HG03439 (cell line): Measurements from ENCODE around the gene L1TD1.
"Not testable (repeated sequence)": the region's sequence is repeated elsewhere in the genome, so short reads cannot be mapped to it uniquely, and the experiment has no call there.

Experiments used
- ATAC-seq: cut with Tn5 transposase; IDR thresholded peaks from one replicate; pipeline ENCODE4 v1.9.1; 2021; ENCODE audit warnings: mild to moderate bottlenecking, moderate library complexity; ENCODE audit not compliant: unreplicated experiment

The L1TD1 gene

GRCh38 chr1:62196086-62196690 is 1.5 kb downstream of the L1TD1 start:
- ATAC-seq, result no peak

GRCh38 chr1:62198069-62198780 is 3.6 kb downstream of the L1TD1 start:
- no peak for ATAC-seq

GRCh38 chr1:62198781-62199125 is 4.1 kb downstream of the L1TD1 start:
- no peak for ATAC-seq

- no peak for ATAC-seq
Measured at GRCh38 chr1:62207187-62207586, 12.5 kb downstream of the L1TD1 start.

- ATAC-seq, result no peak
Measured at GRCh38 chr1:62208087-62208486, 13.4 kb downstream of the L1TD1 start.

GRCh38 chr1:62208970-62209369 is 14.3 kb downstream of the L1TD1 start:
- no peak for ATAC-seq

- ATAC-seq, result no peak
Measured at GRCh38 chr1:62209931-62210595, 15.4 kb downstream of the L1TD1 start.

GRCh38 chr1:62210960-62211359 is 16.3 kb downstream of the L1TD1 start:
- ATAC-seq, result no peak

GRCh38 chr1:62212411-62212810 is 17.8 kb downstream of the L1TD1 start:
- no peak for ATAC-seq

GRCh38 chr1:62213075-62213914 is 18.6 kb downstream of the L1TD1 start:
- ATAC-seq, result no peak

GRCh38 chr1:62218604-62219003 is 24.0 kb downstream of the L1TD1 start:
- ATAC-seq, result no peak

- not testable (repeated sequence) for ATAC-seq
Measured at GRCh38 chr1:62220456-62220855, 25.8 kb downstream of the L1TD1 start.

- ATAC-seq, result no peak
Measured at GRCh38 chr1:62221171-62221570, 26.5 kb downstream of the L1TD1 start.

- no peak for ATAC-seq
Measured at GRCh38 chr1:62222321-62222720, 27.7 kb downstream of the L1TD1 start.

GRCh38 chr1:62224182-62224581 is 29.5 kb downstream of the L1TD1 start:
- ATAC-seq, result no peak

- no peak for ATAC-seq
Measured at GRCh38 chr1:62227496-62227895, 32.8 kb downstream of the L1TD1 start.

GRCh38 chr1:62228136-62228882 is 33.7 kb downstream of the L1TD1 start:
- ATAC-seq, result no peak

GRCh38 chr1:62228883-62229187 is 34.2 kb downstream of the L1TD1 start:
- ATAC-seq, result no peak

GRCh38 chr1:62229468-62229867 is 34.8 kb downstream of the L1TD1 start:
- no peak for ATAC-seq

GRCh38 chr1:62229932-62230331 is 35.3 kb downstream of the L1TD1 start:
- ATAC-seq, result no peak

- no peak for ATAC-seq
Measured at GRCh38 chr1:62230718-62231117, 36.1 kb downstream of the L1TD1 start.
